Dermis lymphatic vessel endothelial cell (primary cell): ENCODE measurements around the gene TGM2. TPM values are rescaled to one million over a fixed set of nuclear protein-coding genes. Genes with fewer than 3 reads are reported as not detected.

Source experiments
- total RNA-seq: library from RNA; depleted of rRNA; stranded (reverse); fragments of >200 nt; gene quantifications from 2 replicates; pipeline ENCODE4 v1.2.1, GENCODE V29; 2014

The TGM2 gene
- 227 and 334 TPM in 2 replicates for total RNA-seq

GRCh38 chr20:38165089-38165965 lies at the start of gene TGM2:
TGM2 (minus strand) TSS chr20:38165270; CDS start chr20:38165198, 72 bp downstream.

Other genes starting within 250 kb of the TGM2 start
- 11.6 and 16.2 TPM in 2 replicates for gene TTI1, start 131.8 kb downstream of the TGM2 start, total RNA-seq
- 14.8 and 15.6 TPM in 2 replicates for gene RPRD1B, start 131.5 kb downstream of the TGM2 start, total RNA-seq
- gene KIAA1755, start 95.5 kb upstream of the TGM2 start, total RNA-seq: 0.09 and 0.22 TPM in 2 replicates
- gene BPI, start 138.9 kb upstream of the TGM2 start, total RNA-seq: not detected in 2 replicates
- under 0.01 TPM in 1 of 2 replicates, not detected in the other for gene LBP, start 181.2 kb upstream of the TGM2 start, total RNA-seq